ENCODE measurements around the gene PHLPP1. TPM values are rescaled to one million over a fixed set of nuclear protein-coding genes. Genes with fewer than 3 reads are reported as not detected.

Gene PHLPP1
- total and polyA plus RNA-seq, 9 of the 15 experiments (the other 6 are each of a cell fraction or from before 2014, with no cell fraction given): 0.56 to 9.0 (median 4.5) TPM

DNA sequence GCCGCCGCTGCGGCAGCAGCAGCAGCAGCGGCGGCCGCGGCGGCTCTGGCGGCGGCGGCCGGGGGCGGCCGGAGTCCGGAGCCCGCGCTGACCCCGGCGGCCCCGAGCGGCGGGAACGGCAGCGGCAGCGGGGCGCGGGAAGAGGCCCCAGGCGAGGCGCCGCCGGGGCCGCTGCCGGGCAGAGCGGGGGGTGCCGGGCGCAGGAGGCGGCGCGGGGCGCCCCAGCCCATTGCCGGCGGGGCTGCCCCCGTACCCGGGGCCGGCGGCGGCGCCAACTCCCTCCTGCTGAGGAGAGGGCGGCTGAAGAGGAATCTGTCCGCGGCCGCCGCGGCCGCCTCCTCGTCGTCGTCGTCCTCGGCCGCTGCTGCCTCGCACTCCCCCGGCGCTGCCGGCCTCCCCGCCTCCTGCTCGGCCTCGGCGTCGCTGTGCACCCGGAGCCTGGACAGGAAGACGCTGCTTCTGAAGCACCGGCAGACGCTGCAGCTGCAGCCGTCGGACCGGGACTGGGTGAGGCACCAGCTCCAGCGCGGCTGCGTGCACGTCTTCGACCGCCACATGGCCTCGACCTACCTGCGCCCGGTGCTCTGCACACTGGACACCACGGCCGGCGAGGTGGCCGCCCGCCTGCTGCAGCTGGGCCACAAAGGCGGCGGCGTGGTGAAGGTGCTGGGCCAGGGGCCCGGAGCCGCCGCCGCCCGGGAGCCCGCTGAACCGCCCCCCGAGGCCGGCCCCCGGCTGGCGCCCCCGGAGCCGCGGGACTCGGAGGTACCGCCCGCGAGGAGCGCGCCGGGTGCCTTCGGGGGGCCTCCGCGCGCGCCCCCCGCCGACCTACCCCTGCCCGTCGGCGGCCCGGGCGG lies 646 bp downstream of the PHLPP1 start (continued):
- peak; percentile 83 for TF ChIP-seq NCOA6 (IDR thresholded peaks at IDR 0.05)
- TF ChIP-seq SMAD4 (CRISPR knock-in tag; conservative IDR thresholded peaks at IDR 0.05): 0 out of 2 replicates have a peak, but pooled peaks have one; percentile 8
- TF ChIP-seq ATF6 (CRISPR knock-in tag; IDR thresholded peaks at IDR 0.05): no peak
- peak; percentile 16; the same call in 1 of the 2 replicates for TF ChIP-seq NFIC (IDR thresholded peaks at IDR 0.05)
- TF ChIP-seq, protein P1, sequence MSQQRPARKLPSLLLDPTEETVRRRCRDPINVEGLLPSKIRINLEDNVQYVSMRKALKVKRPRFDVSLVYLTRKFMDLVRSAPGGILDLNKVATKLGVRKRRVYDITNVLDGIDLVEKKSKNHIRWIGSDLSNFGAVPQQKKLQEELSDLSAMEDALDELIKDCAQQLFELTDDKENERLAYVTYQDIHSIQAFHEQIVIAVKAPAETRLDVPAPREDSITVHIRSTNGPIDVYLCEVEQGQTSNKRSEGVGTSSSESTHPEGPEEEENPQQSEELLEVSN (IDR thresholded peaks at IDR 0.05; ENCODE audit: borderline replicate concordance in 1 of 2, extremely low read depth in 1 of 2, insufficient read depth in 1 of 2, insufficient read length in 1 of 2, low read depth in 1 of 2, low read length in 1 of 2, poor library complexity in 1 of 2, severe bottlenecking in 1 of 2): peak; percentile 83
- no peak for TF ChIP-seq RNF219 (CRISPR knock-in tag; IDR thresholded peaks at IDR 0.05)
- no peak for TF ChIP-seq TBL1XR1 (IDR thresholded peaks at IDR 0.05; ENCODE audit: low read length in 2 of 2)
- no peak for TF ChIP-seq KHSRP (IDR thresholded peaks at IDR 0.05)
- no peak for TF ChIP-seq RUNX1 (IDR thresholded peaks at IDR 0.05; ENCODE audit: low read depth)
- peak; percentile 60 for TF ChIP-seq POLR2G (IDR thresholded peaks at IDR 0.05; ENCODE audit: low read depth, low read length)
- no peak for TF ChIP-seq E2F4 (CRISPR knock-in tag; IDR thresholded peaks at IDR 0.05; ENCODE audit: low read depth)
- TF ChIP-seq RFX7 (CRISPR knock-in tag; IDR thresholded peaks at IDR 0.05): no peak
- no peak for TF ChIP-seq SMARCA5 (IDR thresholded peaks at IDR 0.05)
- TF ChIP-seq, protein P2, sequence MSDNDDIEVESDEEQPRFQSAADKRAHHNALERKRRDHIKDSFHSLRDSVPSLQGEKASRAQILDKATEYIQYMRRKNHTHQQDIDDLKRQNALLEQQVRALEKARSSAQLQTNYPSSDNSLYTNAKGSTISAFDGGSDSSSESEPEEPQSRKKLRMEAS (CRISPR knock-in tag; IDR thresholded peaks at IDR 0.05): peak; percentile 73
- no peak for TF ChIP-seq GTF2A2 (tag; IDR thresholded peaks at IDR 0.05)
- TF ChIP-seq, protein P3, sequence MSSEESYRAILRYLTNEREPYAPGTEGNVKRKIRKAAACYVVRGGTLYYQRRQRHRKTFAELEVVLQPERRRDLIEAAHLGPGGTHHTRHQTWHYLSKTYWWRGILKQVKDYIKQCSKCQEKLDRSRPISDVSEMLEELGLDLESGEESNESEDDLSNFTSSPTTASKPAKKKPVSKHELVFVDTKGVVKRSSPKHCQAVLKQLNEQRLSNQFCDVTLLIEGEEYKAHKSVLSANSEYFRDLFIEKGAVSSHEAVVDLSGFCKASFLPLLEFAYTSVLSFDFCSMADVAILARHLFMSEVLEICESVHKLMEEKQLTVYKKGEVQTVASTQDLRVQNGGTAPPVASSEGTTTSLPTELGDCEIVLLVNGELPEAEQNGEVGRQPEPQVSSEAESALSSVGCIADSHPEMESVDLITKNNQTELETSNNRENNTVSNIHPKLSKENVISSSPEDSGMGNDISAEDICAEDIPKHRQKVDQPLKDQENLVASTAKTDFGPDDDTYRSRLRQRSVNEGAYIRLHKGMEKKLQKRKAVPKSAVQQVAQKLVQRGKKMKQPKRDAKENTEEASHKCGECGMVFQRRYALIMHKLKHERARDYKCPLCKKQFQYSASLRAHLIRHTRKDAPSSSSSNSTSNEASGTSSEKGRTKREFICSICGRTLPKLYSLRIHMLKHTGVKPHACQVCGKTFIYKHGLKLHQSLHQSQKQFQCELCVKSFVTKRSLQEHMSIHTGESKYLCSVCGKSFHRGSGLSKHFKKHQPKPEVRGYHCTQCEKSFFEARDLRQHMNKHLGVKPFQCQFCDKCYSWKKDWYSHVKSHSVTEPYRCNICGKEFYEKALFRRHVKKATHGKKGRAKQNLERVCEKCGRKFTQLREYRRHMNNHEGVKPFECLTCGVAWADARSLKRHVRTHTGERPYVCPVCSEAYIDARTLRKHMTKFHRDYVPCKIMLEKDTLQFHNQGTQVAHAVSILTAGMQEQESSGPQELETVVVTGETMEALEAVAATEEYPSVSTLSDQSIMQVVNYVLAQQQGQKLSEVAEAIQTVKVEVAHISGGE (CRISPR knock-in tag; IDR thresholded peaks at IDR 0.05): peak in 2 of 3 experiments; percentile 38 to 43; a peak in 2 of 6 replicates
